ENCODE measurements around the gene TSPOAP1. TPM values are rescaled to one million over a fixed set of nuclear protein-coding genes. Genes with fewer than 3 reads are reported as not detected.

Gene TSPOAP1
- total and polyA plus RNA-seq, 4 donors: 4.3 to 46.7 (median 15.0) TPM

DNA sequence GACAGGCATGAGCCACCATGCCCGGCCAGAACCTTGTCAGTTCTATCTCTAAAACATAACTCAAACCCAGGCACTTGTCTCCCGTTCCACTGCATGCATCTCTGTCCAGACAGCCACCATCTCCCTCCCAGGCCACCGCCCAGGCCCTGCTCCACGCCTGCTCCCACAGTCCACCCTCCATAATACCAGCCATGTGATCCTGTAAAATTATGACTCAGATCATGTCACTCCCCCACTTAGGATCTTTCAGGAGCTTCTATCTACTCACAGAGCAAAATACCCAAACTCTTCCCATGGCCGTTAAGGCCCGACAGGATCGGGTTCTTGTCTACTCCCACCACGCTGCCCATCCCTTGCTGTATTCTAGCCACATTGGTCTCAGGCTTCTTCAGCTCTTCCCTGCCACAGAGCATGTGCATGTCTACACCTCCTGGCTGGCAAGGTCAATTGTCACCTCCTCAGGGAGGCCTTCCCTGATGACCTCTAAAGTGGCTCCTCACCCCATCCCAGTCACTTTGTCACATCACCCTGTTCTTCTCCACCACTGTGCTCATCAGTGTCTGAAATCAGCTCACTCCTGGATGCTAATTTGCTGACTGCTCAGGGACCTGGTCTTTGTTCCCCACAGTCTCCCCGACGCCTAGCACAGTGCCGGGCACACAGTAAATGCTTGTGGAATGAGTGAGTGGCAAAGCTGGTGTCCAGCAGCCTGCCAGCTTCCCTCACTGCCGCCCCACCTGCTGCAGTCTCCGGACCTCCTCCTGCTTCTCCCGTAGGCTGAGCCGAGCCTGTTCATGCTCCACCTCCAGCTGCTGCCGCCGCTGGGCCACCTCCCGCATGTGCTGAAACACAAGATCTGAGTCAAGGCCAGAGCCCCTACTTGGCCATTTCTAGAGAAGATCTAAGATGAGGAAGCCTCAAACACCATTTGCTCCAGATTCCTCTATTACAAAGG lies 6.7 kb downstream of the TSPOAP1 start:
- no peak overlapping the region for H3K4me3 ChIP-seq (ENCODE audit: low read length in 2 of 2)
- WGBS, 2 donors: 92 to 93% methylated on average over 18 of the region's 18 CpGs
- H3K36me3 ChIP-seq (ENCODE audit: control insufficient read depth in 1 of 2, insufficient read depth in 2 of 2, low read length in 1 of 2): no peaks in the 10 kb centered on the region
- no peaks in the 10 kb centered on the region for H3K9me3 ChIP-seq (ENCODE audit: control insufficient read depth, low read length)
- no peaks in the 10 kb centered on the region for H3K27me3 ChIP-seq (ENCODE audit: control insufficient read depth in 1 of 2, insufficient read depth in 2 of 2, low read length in 1 of 2)
- intact Hi-C loops (cut with DNase I): loop anchor here in 1 of 2 donors (5.0 kb wide), 2 partner anchors 35 to 95 kb away; partner anchors contain the start of gene RNF43
- DNase-seq (peak in 1 of 2 donors; percentile 52), ATAC-seq (ENCODE audit: low FRiP score) (no peak)
- H3K27ac ChIP-seq (ENCODE audit: low read depth in 1 of 2, low read length in 2 of 2): no peak overlapping the region
- no peaks in the 10 kb centered on the region for H3K4me1 ChIP-seq (ENCODE audit: control insufficient read depth in 1 of 2, insufficient read depth in 2 of 2, low read length in 2 of 2)

DNA sequence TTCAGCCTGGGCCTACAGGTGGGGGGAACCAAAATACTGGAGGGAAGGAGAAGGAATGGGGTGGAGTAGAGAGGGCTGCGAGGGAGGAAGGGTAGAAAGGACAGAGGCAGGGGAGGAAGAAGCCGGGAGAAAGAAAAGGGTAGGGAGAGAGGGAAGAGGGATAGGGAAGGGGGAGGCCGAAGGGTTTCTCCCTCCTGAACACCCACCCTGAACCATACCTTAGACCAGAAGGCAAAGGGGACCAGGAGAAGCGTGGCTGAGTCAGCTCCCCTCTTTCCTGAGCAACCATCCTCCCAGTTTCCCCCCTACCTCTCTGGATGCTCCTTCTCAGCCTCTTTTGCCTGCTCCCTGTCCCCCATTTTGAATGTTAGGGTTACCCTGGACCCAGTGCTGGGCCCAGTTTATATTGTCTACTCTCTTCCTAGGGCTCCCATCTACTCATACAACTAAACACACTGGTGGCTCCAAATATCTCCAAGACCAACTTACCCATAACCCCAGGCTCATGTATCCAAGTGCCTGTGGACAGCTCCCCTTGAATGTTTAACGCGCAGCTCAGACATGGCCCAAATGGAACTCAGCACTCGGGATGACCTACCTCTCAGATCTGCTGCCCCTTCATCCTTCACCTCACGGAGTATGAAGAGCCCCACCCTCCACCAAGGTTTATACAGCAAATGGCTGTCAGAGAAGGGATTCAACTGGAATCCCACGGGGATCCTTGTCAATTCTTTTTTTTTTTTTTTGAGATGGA lies 7.8 kb downstream of the TSPOAP1 start:
- no peak overlapping the region for H3K27ac ChIP-seq (ENCODE audit: low read depth in 1 of 2, low read length in 2 of 2)
- H3K36me3 ChIP-seq (ENCODE audit: control insufficient read depth in 1 of 2, insufficient read depth in 2 of 2, low read length in 1 of 2): no peaks in the 10 kb centered on the region
- no peaks in the 10 kb centered on the region for H3K9me3 ChIP-seq (ENCODE audit: control insufficient read depth, low read length)
- intact Hi-C loops (cut with DNase I): loop anchor here in 1 of 2 donors (5.0 kb wide), 2 partner anchors 37 to 97 kb away; partner anchors contain the start of gene RNF43
- DNase-seq (peak in 1 of 2 donors; percentile 25), ATAC-seq (ENCODE audit: low FRiP score) (no peak)
- 90 to 91% methylated on average over 9 of the region's 9 CpGs for WGBS, 2 donors
- no peaks in the 10 kb centered on the region for H3K4me1 ChIP-seq (ENCODE audit: control insufficient read depth in 1 of 2, insufficient read depth in 2 of 2, low read length in 2 of 2)
- H3K27me3 ChIP-seq (ENCODE audit: control insufficient read depth in 1 of 2, insufficient read depth in 2 of 2, low read length in 1 of 2): no peaks in the 10 kb centered on the region
- no peak overlapping the region for H3K4me3 ChIP-seq (ENCODE audit: low read length in 2 of 2)

GRCh38 chr17:58320163-58320558 lies 8.4 kb downstream of the TSPOAP1 start:
- intact Hi-C loops (cut with DNase I): loop anchor here in 1 of 2 donors (5.0 kb wide), 2 partner anchors 37 to 97 kb away; partner anchors contain the start of gene RNF43
- no peak for ATAC-seq (ENCODE audit: low FRiP score)
- H3K27ac ChIP-seq (ENCODE audit: low read depth in 1 of 2, low read length in 2 of 2): no peak overlapping the region
- no peaks in the 10 kb centered on the region for H3K4me1 ChIP-seq (ENCODE audit: control insufficient read depth in 1 of 2, insufficient read depth in 2 of 2, low read length in 2 of 2)
- H3K27me3 ChIP-seq (ENCODE audit: control insufficient read depth in 1 of 2, insufficient read depth in 2 of 2, low read length in 1 of 2): no peaks in the 10 kb centered on the region
- H3K9me3 ChIP-seq (ENCODE audit: control insufficient read depth, low read length): no peaks in the 10 kb centered on the region
- no peak overlapping the region for H3K4me3 ChIP-seq (ENCODE audit: low read length in 2 of 2)
- WGBS, 2 donors: 96 to 97% methylated on average over 7 of the region's 7 CpGs
- H3K36me3 ChIP-seq (ENCODE audit: control insufficient read depth in 1 of 2, insufficient read depth in 2 of 2, low read length in 1 of 2): no peaks in the 10 kb centered on the region
- DNase-seq: peak; percentile 10 to 59

DNA sequence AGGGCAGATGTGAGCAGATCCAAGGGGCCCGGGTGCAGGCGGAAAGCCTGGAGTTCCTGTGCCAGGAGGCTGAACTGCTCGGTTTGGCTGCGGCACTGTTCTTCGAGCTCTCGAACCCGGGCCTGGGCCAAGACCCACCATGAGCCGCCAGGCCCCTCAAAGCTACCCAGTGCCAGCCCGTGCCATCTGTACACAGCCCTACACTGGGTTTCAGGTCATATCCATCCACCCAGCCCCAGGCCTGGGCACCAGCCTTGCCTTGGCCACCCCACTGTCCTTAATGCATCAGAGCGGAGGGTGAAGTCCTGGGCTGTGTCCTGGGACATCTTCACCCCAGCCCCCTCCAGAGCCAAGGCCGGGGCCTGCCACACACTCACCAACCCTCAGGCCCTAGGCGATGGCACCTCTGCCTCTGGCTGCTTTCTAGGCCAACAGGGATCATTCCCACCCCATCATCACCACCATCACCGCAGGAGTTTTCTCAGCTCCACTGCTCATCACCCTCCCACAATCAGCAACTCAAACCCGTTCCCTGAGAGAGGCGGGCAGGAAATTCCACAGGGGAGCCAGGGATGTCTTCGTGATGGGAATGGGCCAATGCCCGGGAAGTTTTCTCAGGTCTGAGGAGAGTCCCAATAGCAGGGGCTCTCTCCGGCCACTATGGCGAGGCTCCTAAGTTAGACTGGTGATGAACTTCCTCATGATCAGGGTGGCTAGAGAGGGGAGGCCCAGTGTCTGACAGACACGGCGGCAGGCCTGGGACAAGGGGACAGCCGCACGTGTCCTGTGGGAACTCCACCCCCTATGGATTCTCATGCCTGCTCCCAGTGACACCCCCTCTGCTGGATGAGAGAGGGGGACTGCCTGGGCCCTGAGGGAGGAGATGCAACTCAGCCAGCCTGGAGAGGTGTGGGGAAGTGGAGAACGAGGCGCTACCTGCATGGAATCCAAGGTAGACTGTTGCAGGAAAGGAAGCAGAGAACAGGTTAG lies 9.1 kb downstream of the TSPOAP1 start:
- H3K27ac ChIP-seq (ENCODE audit: low read depth in 1 of 2, low read length in 2 of 2): no peak overlapping the region
- WGBS, 2 donors: 82 to 87% methylated on average over 24 to 25 of the region's 25 CpGs
- intact Hi-C loops (cut with DNase I): loop anchor here in 1 of 2 donors (5.0 kb wide), 2 partner anchors 38 to 98 kb away; partner anchors contain the start of gene RNF43

GRCh38 chr17:58318627-58319172 lies 9.9 kb downstream of the TSPOAP1 start:
- ATAC-seq (ENCODE audit: low FRiP score) (no peak), DNase-seq (peak in 1 of 2 donors; percentile 40)
- Histone ChIP-seq H3K36me3 (ENCODE audit: control insufficient read depth in 1 of 2, insufficient read depth in 2 of 2, low read length in 1 of 2) (no peaks in the 10 kb centered on the region), H3K4me1 (ENCODE audit: control insufficient read depth in 1 of 2, insufficient read depth in 2 of 2, low read length in 2 of 2) (no peaks in the 10 kb centered on the region), H3K4me3 (ENCODE audit: low read length in 2 of 2) (no peak overlapping the region), H3K9me3 (ENCODE audit: control insufficient read depth, low read length) (no peaks in the 10 kb centered on the region), H3K27me3 (ENCODE audit: control insufficient read depth in 1 of 2, insufficient read depth in 2 of 2, low read length in 1 of 2) (no peaks in the 10 kb centered on the region), H3K27ac (ENCODE audit: low read depth in 1 of 2, low read length in 2 of 2) (no peak overlapping the region)
- intact Hi-C loops (cut with DNase I): no loop called here
- 76 to 86% methylated on average over 7 of the region's 7 CpGs for WGBS, 2 donors

More for the DNA sequence above, 9.1 kb downstream of the TSPOAP1 start:
- DNase-seq (peak; percentile 24 to 51), ATAC-seq (ENCODE audit: low FRiP score) (no peak)
- Histone ChIP-seq H3K9me3 (ENCODE audit: control insufficient read depth, low read length) (no peaks in the 10 kb centered on the region), H3K4me3 (ENCODE audit: low read length in 2 of 2) (no peak overlapping the region), H3K36me3 (ENCODE audit: control insufficient read depth in 1 of 2, insufficient read depth in 2 of 2, low read length in 1 of 2) (no peaks in the 10 kb centered on the region), H3K4me1 (ENCODE audit: control insufficient read depth in 1 of 2, insufficient read depth in 2 of 2, low read length in 2 of 2) (no peaks in the 10 kb centered on the region), H3K27me3 (ENCODE audit: control insufficient read depth in 1 of 2, insufficient read depth in 2 of 2, low read length in 1 of 2) (no peaks in the 10 kb centered on the region)

- peak in 1 of 2 donors; percentile 71 for DNase-seq
- no peaks in the 10 kb centered on the region for H3K4me1 ChIP-seq (ENCODE audit: control insufficient read depth in 1 of 2, insufficient read depth in 2 of 2, low read length in 2 of 2)
- intact Hi-C loops (cut with DNase I): no loop called here
- H3K9me3 ChIP-seq (ENCODE audit: control insufficient read depth, low read length): no peaks in the 10 kb centered on the region
- H3K27ac ChIP-seq (ENCODE audit: low read depth in 1 of 2, low read length in 2 of 2): no peak overlapping the region
- no peaks in the 10 kb centered on the region for H3K36me3 ChIP-seq (ENCODE audit: control insufficient read depth in 1 of 2, insufficient read depth in 2 of 2, low read length in 1 of 2)
- no peak for ATAC-seq (ENCODE audit: low FRiP score)
- 90 to 93% methylated on average over 9 of the region's 9 CpGs for WGBS, 2 donors
- no peaks in the 10 kb centered on the region for H3K27me3 ChIP-seq (ENCODE audit: control insufficient read depth in 1 of 2, insufficient read depth in 2 of 2, low read length in 1 of 2)
- H3K4me3 ChIP-seq (ENCODE audit: low read length in 2 of 2): no peak overlapping the region
Measured at GRCh38 chr17:58318065-58318481, 10.5 kb downstream of the TSPOAP1 start.

DNA sequence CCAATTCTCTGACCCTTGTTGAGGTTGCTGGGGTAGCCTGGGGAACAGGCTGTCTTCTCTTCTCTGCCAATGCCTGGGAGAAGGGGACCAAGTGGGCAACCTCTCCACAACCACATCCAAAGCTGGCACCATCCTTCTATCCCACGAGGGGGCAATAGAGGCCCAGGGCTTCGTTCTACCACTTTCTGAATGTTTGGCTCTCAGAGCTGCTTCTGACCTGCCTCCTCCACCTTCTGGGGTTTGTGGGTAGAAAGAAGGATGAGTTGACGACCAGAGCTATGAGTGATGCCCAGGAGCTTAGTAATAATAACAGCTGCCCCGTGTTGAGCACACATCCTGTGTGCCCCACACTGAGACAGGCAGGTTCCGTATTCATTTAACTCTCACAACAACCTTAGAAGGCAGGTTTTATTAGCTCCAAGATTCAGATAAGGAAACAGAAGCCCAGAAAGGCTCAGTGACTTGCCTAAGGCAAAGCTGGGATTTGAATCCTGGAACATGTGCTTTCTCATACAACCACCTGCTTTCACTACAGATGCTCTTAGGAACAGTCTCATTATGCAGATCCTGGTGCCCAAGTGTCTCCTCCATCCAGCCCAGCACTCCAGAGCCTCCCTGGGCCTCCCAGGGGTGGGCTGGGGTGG lies 11.1 kb downstream of the TSPOAP1 start:
- Histone ChIP-seq H3K27ac (ENCODE audit: low read depth in 1 of 2, low read length in 2 of 2) (no peak overlapping the region), H3K36me3 (ENCODE audit: control insufficient read depth in 1 of 2, insufficient read depth in 2 of 2, low read length in 1 of 2) (no peaks in the 10 kb centered on the region), H3K27me3 (ENCODE audit: control insufficient read depth in 1 of 2, insufficient read depth in 2 of 2, low read length in 1 of 2) (no peaks in the 10 kb centered on the region), H3K4me3 (ENCODE audit: low read length in 2 of 2) (no peak overlapping the region), H3K4me1 (ENCODE audit: control insufficient read depth in 1 of 2, insufficient read depth in 2 of 2, low read length in 2 of 2) (no peaks in the 10 kb centered on the region), H3K9me3 (ENCODE audit: control insufficient read depth, low read length) (no peaks in the 10 kb centered on the region)
- DNase-seq (peak; percentile 38 to 56), ATAC-seq (ENCODE audit: low FRiP score) (no peak)
- WGBS, 2 donors: 30 to 35% methylated on average over 5 of the region's 5 CpGs
- intact Hi-C loops (cut with DNase I): no loop called here
